Measurements from ENCODE around the gene PRLHR.
A peak's percentile ranks its signal among the peaks of the same experiment; 100 is the strongest.

The PRLHR gene

DNA sequence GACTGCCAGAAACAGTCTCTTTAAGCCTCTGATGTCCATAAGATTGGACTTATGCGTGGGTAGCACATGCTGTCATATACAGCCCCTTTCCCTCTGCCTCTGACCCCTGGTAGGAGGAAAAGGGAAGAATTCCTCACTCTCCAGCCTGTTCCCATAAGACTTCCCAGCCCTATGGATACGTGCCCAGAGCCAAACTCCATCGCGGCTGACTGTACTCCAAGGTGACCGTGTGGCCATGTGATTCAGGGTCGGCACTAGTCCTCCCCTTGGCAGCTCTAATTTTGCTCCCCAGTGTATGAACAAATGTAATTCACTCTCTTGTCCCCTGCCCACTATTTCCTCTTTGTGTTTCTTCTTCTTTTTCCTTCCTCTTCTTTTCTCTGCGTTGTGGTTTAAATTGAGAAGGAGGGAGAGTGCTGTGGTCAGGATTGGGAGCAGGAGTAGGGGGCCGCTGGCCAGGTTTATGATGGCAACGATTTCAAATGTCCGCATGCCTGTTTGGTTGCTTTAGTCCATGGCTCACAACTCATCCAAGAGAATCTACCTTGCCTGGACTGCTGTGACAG lies 43.8 kb downstream of the PRLHR start:
- no peak for DNase-seq

DNA sequence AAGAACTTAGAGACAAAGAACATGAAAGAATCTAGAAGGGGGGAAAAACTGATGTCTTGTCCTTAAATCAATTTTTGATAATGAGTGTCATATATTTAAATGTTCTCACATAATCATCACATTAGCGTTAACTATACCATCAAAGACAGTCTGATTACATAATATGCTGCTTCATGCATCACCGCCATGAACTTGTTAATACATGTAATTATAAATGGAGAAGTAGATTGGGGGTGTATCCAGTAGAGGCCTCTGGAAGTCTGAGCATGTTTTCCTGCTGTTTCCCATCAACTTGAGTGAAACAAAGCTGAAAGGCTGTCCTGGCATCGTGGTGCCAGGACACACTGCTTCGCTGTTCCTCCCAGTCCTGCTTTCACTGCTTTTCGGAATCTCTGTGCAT lies 48.2 kb downstream of the PRLHR start:
- no peak for DNase-seq

DNA sequence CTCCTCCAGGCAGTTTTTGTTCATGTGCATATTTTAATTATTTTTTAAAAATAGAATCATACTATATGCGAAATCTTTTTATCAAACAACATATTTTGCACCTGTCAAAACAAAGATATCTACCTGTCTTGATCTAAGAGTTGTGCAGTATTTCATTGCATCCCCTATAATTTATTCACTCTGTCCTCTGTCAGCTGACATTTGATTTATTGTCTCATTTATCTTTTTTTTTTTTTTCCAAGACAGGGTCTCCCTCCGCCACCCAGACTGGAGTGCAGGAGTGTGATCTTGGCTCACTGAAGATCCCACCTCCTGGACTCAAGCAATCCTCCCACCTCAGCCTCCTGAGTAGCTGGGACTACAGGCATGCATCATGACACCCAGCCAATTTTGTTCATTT lies 49.0 kb downstream of the PRLHR start:
- no peak for DNase-seq

DNA sequence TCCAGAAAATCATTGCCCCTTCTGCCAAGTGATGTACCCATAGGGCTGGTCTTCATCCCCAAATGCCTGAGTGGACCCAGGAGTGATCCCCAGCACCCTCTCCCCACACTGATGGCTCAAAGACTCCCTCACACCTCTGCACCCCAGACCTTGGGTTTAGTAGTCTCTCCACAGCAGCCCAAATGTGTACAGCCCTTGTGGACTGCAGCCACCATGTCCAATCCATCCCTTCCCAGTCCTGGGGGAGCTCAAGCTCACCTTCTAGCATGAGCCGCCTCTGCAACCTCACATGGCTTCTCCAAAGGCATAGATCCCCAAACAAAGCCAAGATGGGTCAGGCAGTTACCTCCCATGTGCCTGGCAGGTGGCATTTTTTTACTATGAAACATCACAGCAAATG lies 50.1 kb downstream of the PRLHR start:
- no peak for DNase-seq

DNA sequence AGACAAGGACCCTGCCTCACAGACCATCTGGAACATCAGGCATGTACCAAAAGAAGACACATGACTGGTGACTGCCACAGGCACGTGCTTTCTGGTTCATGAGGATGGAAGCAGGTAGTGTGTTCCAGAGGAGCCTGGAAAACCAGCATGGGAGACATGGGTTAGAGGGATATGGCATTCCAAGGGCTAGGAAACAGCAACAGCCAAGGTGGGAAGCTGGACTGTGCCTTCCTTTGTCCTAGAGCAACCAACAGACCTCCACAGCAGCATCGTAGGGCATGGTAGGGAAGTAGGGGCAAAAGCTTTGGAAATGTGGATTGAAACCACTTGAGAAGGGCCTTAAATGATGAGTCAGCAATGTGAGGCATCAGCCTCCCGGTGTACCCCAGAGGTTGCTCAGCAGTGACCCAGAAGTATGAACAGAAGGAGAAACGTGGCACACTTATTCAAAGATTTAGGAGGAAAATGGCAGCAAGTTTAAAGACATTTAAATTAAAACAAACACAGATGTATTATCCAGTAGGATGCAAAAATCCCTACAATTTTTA lies 51.0 kb downstream of the PRLHR start:
- DNase-seq = no peak

DNA sequence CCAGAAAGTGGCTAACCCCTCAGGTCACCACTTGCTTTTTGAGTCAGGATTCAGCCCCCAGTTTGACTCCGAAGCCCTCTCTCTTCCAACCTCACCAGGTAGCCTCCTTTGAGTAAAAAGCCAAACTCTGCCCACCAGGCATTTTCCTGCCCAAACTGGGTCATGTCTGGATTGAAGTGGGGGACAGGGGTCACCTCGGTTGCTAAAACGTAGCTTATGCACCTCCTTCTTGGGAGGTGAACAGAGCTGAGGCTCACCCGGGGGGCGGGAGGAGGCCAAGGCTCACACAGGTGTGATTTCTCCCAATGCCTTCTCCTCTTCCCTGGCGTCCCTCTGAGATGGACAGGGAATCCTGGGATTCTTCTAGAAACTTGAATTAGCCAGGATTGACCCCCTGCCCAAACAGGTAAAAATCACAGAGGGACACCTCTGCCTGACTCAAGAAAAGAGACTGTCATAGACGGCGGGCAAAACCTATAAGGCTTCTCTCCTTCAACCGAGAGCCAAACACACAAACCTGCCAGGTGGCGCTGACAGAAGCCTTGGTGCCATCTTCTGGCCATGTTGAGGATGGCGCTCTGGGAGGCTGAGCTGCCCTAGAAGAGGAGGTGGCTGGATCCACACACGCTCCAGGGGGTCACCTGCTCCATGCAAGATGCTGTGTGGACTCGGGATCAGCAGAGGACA lies 51.6 kb downstream of the PRLHR start:
- DNase-seq = peak; percentile 40

DNA sequence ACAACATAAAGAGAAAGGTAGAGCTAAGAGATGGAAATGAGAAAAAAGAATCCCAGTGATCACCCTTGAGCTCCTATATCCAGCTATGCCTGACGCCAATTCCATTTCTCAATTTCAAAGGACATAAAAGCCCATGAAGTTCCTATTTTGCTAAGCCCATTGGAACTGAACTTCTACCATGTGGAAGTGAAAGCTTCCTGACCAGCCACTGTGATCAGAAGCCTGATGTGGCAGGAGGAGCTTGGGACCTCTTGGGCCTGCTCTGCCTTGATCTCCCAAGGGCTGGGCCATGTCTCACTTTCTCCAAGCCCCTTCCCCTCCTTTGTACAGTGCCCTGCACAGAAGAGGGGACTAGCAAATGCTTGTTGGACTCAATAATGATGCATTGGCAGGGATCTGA lies 52.7 kb downstream of the PRLHR start:
- DNase-seq = no peak

DNA sequence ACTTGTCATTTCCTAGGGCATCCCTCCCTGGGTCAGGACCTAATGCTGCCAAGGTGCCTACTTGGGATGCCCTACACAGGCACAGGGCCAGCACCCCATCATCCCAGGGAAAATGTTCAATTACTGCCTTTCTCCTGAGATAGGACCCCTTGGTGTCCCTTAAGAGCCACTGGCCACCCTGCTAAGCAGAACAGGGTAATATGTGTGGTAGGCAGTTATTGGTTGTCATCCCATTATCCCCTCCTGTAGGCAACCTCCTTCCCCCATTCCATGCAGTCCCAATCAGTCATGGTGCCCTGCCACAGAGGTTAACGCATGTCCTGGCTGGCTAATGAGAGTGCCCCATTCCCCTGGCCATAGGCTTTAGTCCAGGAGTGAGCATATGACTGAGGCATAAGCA lies 53.2 kb downstream of the PRLHR start:
- DNase-seq = no peak

DNA sequence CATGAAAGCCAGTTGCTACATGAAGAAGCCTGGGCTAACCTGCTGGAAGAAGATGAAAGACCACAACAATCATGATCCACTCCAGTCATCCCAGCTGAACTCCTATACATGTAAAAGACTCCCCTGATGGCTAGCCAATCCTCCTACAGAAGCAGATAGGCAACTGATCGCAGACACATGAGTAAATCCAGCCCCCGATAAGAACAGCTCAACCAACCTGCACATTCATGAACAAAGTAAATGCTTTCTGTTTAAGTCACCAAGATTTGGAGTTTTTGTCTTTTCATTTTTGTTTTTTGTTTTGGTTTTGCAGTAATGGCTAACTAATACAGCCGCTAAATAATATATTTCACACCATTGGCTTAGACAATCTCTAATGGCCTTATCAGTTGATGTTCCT lies 53.7 kb downstream of the PRLHR start:
- no peak for DNase-seq

Measured in NCI-H748 treated with DMSO at 0.1 percent for 48 hours (cell line).